IMR-90 (cell line): ENCODE measurements around the gene KRTAP10-11. TPM values are rescaled to one million over a fixed set of nuclear protein-coding genes. Genes with fewer than 3 reads are reported as not detected.

ENCODE experiments used
- ATAC-seq: fragments of 200-7000 bp; cut with Tn5 transposase; 2 replicates; pipeline ENCODE4 v1.9.1; 2020; ENCODE audit warnings: low read depth, mild to moderate bottlenecking, moderate library complexity
- BruUV-seq: library from RNA; stranded (reverse); fragments of 400-500 nt; replicated peaks from 2 replicates; lab custom pipeline; 2021; lab: Mats Ljungman, UMichigan
- CTCF ChIA-PET: fragments of 300-600 bp; formaldehyde crosslinking; extraction: SDS; loops from one replicate; lab custom pipeline; 2021; ENCODE audit warnings: antibody characterized with exemption; lab: Yijun Ruan, JAX
- POLR2A ChIA-PET: fragments of 300-600 bp; sonication (Branson Sonifier 250); formaldehyde crosslinking; loops from one replicate; lab custom pipeline; 2022; ENCODE audit warnings: antibody characterized with exemption; ENCODE audit not compliant: unreplicated experiment; lab: Charles Lee
- DNase-seq: peaks from one replicate; pipeline ENCODE4 v3.0.0; 2013
- H2AFZ ChIP-seq: replicated peaks from 2 replicates; pipeline ENCODE3; 2013; ENCODE audit warnings: low read length, mild to moderate bottlenecking; ENCODE audit not compliant: poor library complexity
- H2AK5ac ChIP-seq: 2 replicates; pipeline ENCODE4 v1.6.1; 2013; ENCODE audit warnings: low read depth, low read length, inconsistent platforms
- H2AK9ac ChIP-seq: replicated peaks from 2 replicates; pipeline ENCODE3; 2013; ENCODE audit warnings: mild to moderate bottlenecking, low read depth, low read length, moderate library complexity; ENCODE audit not compliant: poor library complexity
- H2BK120ac ChIP-seq: 2 replicates; pipeline ENCODE4 v1.6.1; 2013; ENCODE audit warnings: low read depth, low read length, inconsistent platforms
- H2BK15ac ChIP-seq: 3 replicates; pipeline ENCODE4 v1.6.1; 2013; ENCODE audit warnings: low read depth, low read length, inconsistent platforms
- H2BK20ac ChIP-seq: 2 replicates; pipeline ENCODE4 v1.6.1; 2013; ENCODE audit warnings: low read depth, mild to moderate bottlenecking, inconsistent platforms, low read length, moderate library complexity
- H2BK5ac ChIP-seq: 2 replicates; pipeline ENCODE4 v1.6.1; 2013; ENCODE audit warnings: mild to moderate bottlenecking, low read depth, low read length, inconsistent platforms; ENCODE audit not compliant: poor library complexity, severe bottlenecking
- H3K14ac ChIP-seq: replicated peaks from 2 replicates; pipeline ENCODE4 v1.6.1; 2013; ENCODE audit warnings: low read depth, low read length, inconsistent platforms
- H3K18ac ChIP-seq: 2 replicates; pipeline ENCODE4 v1.6.1; 2013; ENCODE audit warnings: low read depth, low read length, control low read depth
- H3K23ac ChIP-seq: 2 replicates; pipeline ENCODE4 v1.6.1; 2013; ENCODE audit warnings: low read depth, low read length, inconsistent platforms
- H3K27ac ChIP-seq: 2 replicates; pipeline ENCODE4 v1.5.1; 2013; ENCODE audit warnings: mild to moderate bottlenecking, control low read depth, low read length; ENCODE audit not compliant: insufficient read depth
- H3K27me3 ChIP-seq: 2 replicates; pipeline ENCODE4 v1.6.1; 2013; ENCODE audit warnings: low read length; ENCODE audit not compliant: control insufficient read depth, insufficient read depth
- H3K36me3 ChIP-seq: 2 replicates; pipeline ENCODE4 v1.6.1; 2013; ENCODE audit warnings: low read length, mixed read lengths; ENCODE audit not compliant: control insufficient read depth, insufficient read depth
- H3K4ac ChIP-seq: 2 replicates; pipeline ENCODE4 v1.6.1; 2013; ENCODE audit warnings: low read depth, low read length, inconsistent platforms
- H3K4me1 ChIP-seq: 2 replicates; pipeline ENCODE4 v1.6.1; 2013; ENCODE audit warnings: low read length, mixed read lengths; ENCODE audit not compliant: control insufficient read depth, insufficient read depth
- H3K4me2 ChIP-seq: 2 replicates; pipeline ENCODE4 v1.6.1; 2013; ENCODE audit warnings: low read depth, mild to moderate bottlenecking, control low read depth, low read length, moderate library complexity
- H3K4me3 ChIP-seq: 2 replicates; pipeline ENCODE4 v1.5.1; 2013; ENCODE audit warnings: low read depth, mild to moderate bottlenecking, control low read depth, low read length, moderate library complexity; ENCODE audit not compliant: insufficient read depth
- H3K56ac ChIP-seq: 2 replicates; pipeline ENCODE4 v1.6.1; 2013; ENCODE audit warnings: low read length, inconsistent platforms; ENCODE audit not compliant: insufficient read depth; ENCODE audit errors: extremely low read depth
- H3K79me1 ChIP-seq, 2 experiments: 2 replicates each; pipeline ENCODE4 v1.6.1; 2013; ENCODE audit warnings: low read length in 2 of 2, inconsistent platforms in 1 of 2, low read depth in 1 of 2
- H3K9ac ChIP-seq: 2 replicates; pipeline ENCODE4 v1.6.1; 2013; ENCODE audit warnings: low read depth, low read length, control low read depth
- H3K9me1 ChIP-seq: 2 replicates; pipeline ENCODE4 v1.6.1; 2013; ENCODE audit warnings: low read length, inconsistent platforms; ENCODE audit not compliant: insufficient read depth
- H3K9me3 ChIP-seq: 2 replicates; pipeline ENCODE4 v1.6.1; 2013; ENCODE audit warnings: low read length; ENCODE audit not compliant: control insufficient read depth, insufficient read depth
- H4K20me1 ChIP-seq: 2 replicates; pipeline ENCODE4 v1.6.1; 2013; ENCODE audit warnings: low read length, inconsistent platforms; ENCODE audit not compliant: insufficient read depth
- H4K5ac ChIP-seq: 2 replicates; pipeline ENCODE4 v1.6.1; 2013; ENCODE audit warnings: mild to moderate bottlenecking, low read depth, low read length, control low read depth
- H4K8ac ChIP-seq, 2 experiments: 2 replicates each; pipeline ENCODE4 v1.6.1; 2013; ENCODE audit warnings: low read depth in 2 of 2, low read length in 2 of 2, control low read depth in 1 of 2, inconsistent platforms in 1 of 2
- H4K91ac ChIP-seq: 2 replicates; pipeline ENCODE4 v1.6.1; 2013; ENCODE audit warnings: low read depth, low read length, inconsistent platforms; ENCODE audit not compliant: insufficient read depth
- CEBPB ChIP-seq: IDR thresholded peaks from 2 replicates; pipeline ENCODE4 v1.6.1; 2012; ENCODE audit warnings: low read depth, low read length, improper control_type of control experiment
- ELK1 ChIP-seq: fragments of 150-350 bp; IDR thresholded peaks from 2 replicates; pipeline ENCODE4 v1.6.1; 2016; ENCODE audit warnings: low read depth, mild to moderate bottlenecking, low read length, moderate library complexity, borderline replicate concordance
- RAD21 ChIP-seq: IDR thresholded peaks from 2 replicates; pipeline ENCODE4 v1.6.1; 2012; ENCODE audit warnings: low read length, improper control_type of control experiment
- SMC3 ChIP-seq: fragments of 150-350 bp; IDR thresholded peaks from 2 replicates; pipeline ENCODE4 v1.6.1; 2016; ENCODE audit warnings: low read depth, mild to moderate bottlenecking, antibody characterized with exemption, low read length, moderate library complexity
- WGBS, 2 experiments: methylation state at CpG; one replicate each; pipeline versions ENCODE4 v1.1.5 to v1.1.7; 2013; ENCODE audit warnings: missing lambda C conversion rate in 2 of 2; ENCODE audit not compliant: insufficient read length in 1 of 2; ENCODE audit errors: extremely low coverage in 2 of 2; 5-methylcytosine and 5-hydroxymethylcytosine counted together
- dilution Hi-C: fragments of 300-500 bp; cut with HindIII; formaldehyde crosslinking; loops from one replicate; pipeline ENCODE4 v1.14.3; 2018; ENCODE audit warnings: low sequenced_read_pairs; ENCODE audit not compliant: unreplicated experiment
- in situ Hi-C: fragments of 300-500 bp; cut with MboI; formaldehyde crosslinking; loops from 3 replicates; pipeline ENCODE4 v1.14.3; 2019; ENCODE audit warnings: low sequenced_read_pairs, inconsistent platforms, mixed read lengths
- intact Hi-C: fragments of 100-400 bp; cut with micrococcal nuclease; formaldehyde crosslinking; loops from 2 replicates; pipeline ENCODE4 v1.10.0; 2022
- polyA plus RNA-seq, 3 experiments: library from polyadenylated mRNA; depleted of rRNA; stranded (reverse); fragments of >200 nt; gene quantifications; 2 replicates each; pipeline ENCODE4 v1.2.3, GENCODE V29; 2012; ENCODE audit warnings: low replicate concordance in 1 of 3
- total RNA-seq: library from RNA; depleted of rRNA; stranded (reverse); fragments of >200 nt; gene quantifications from 2 replicates; pipeline ENCODE4 v1.2.3, GENCODE V29; 2012

KRTAP10-11 gene
- total and polyA plus RNA-seq, 2 of the 4 experiments (the other 2 are of a cell fraction): not detected

DNA sequence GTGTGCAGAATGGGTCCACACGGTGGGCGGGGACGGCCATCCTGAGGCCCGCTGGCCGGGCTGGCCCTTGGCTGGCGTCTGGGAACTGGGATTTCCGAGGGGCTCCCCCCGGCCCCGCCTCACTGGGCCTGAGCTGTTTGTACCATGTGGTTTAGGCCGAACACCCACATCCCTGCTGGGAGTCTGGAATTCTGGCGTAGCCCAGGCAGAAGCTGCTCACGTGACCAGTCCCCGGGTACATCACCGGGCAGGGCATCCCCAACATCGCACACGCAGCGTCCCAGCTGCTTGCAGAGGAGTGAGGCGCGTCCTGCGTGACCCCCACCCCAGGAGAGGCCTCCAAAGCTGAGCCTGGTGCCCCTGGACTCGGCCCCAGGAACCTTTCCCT lies 43.8 kb upstream of the KRTAP10-11 start:
- Histone ChIP-seq H3K9ac (no peak overlapping the region), H3K9me1 (no peaks in the 10 kb centered on the region), H3K27me3 (peaks cover 2% of the 10 kb centered on the region), H3K23ac (no peak overlapping the region), H2BK5ac (no peak overlapping the region), H3K9me3 (no peaks in the 10 kb centered on the region), H3K18ac (no peak overlapping the region), H4K5ac (no peak overlapping the region), H3K56ac (no peak overlapping the region), H2BK120ac (no peak overlapping the region), H2AK9ac (no peak overlapping the region), H3K14ac (no peak overlapping the region), H3K4ac (no peak overlapping the region), H4K20me1 (no peaks in the 10 kb centered on the region), H2AK5ac (no peak overlapping the region), H3K4me1 (no peaks in the 10 kb centered on the region), H2AFZ (no peak overlapping the region), H3K4me2 (no peak overlapping the region), H3K79me1 (no peaks in the 10 kb centered on the region), H3K27ac (no peak overlapping the region), H3K36me3 (no peaks in the 10 kb centered on the region), H4K8ac (no peak overlapping the region), H2BK20ac (no peak overlapping the region), H2BK15ac (no peak overlapping the region), H3K4me3 (no peak overlapping the region), H4K91ac (no peak overlapping the region)
- ATAC-seq: no peak
- no peak for DNase-seq
- CTCF ChIA-PET: no interaction called here
- intact Hi-C loops (no loop called here), in situ Hi-C loops (no loop called here), dilution Hi-C loops (no loop called here)
- 46% methylated on average over 10 of the region's 21 CpGs; no CpG with 5 or more reads in 1 of the 2 experiments for WGBS, 2 experiments
- POLR2A ChIA-PET: no interaction called here
- TF ChIP-seq ELK1 (no peak), RAD21 (no peak), CEBPB (no peak), SMC3 (no peak)
- BruUV-seq: no TSS peak
